ENCODE data around the gene STOML1. TPM values are rescaled to one million over a fixed set of nuclear protein-coding genes. Genes with fewer than 3 reads are reported as not detected.

The STOML1 gene
- total RNA-seq, 2 experiments from 2014 or later = 12.0 to 12.8 TPM

GRCh38 chr15:73936588-73937290 lies 55.4 kb downstream of the STOML1 start:
- H3K27me3 Mint-ChIP-seq = no peaks in the 10 kb centered on the region
- H3K27ac Mint-ChIP-seq = no peak overlapping the region
- H3K36me3 Mint-ChIP-seq (ENCODE audit: low read depth) = no peaks in the 10 kb centered on the region
- no peaks in the 10 kb centered on the region for H3K9me3 Mint-ChIP-seq
- POLR2A ChIA-PET = no interaction called here
- CTCF ChIA-PET = interaction anchor here (0.9 to 2.4 kb wide), 4 partner anchors 9 to 15 kb away, joined by 3 to 8 read pairs (median 6); no protein-coding TSS in a partner anchor
- DNase-seq = no peak
- H3K4me3 Mint-ChIP-seq = no peak overlapping the region
- peaks cover 7% of the 10 kb centered on the region for H3K4me1 Mint-ChIP-seq

DNA sequence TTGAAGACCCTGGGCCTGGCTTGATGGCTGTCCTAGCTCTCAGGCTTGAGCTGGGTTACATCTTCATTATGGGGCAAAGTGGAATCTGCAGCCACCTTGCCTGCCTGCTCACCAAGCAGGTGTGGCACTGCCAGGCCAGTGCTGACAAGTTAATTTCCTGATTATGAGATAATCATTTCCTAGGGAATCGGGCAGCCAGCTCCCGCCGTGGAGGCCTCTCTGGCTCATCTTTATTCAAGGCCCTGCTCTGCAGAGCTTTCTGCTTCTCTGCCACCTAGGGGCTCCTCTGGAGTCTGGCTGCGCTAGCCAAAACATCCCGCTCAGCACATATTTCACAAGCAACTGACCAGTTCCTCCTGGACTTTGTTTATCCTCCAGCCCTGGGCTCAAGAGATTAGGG lies 55.9 kb downstream of the STOML1 start:
- Mint-ChIP-seq H3K4me1 (peaks cover 7% of the 10 kb centered on the region), H3K4me3 (no peak overlapping the region), H3K27me3 (no peaks in the 10 kb centered on the region), H3K27ac (no peak overlapping the region), H3K9me3 (no peaks in the 10 kb centered on the region), H3K36me3 (ENCODE audit: low read depth) (no peaks in the 10 kb centered on the region)
- CTCF ChIA-PET = interaction anchor here (0.7 to 2.4 kb wide), 4 partner anchors 8 to 15 kb away, joined by 3 to 6 read pairs (median 4); no protein-coding TSS in a partner anchor
- POLR2A ChIA-PET = no interaction called here
- DNase-seq = no peak

DNA sequence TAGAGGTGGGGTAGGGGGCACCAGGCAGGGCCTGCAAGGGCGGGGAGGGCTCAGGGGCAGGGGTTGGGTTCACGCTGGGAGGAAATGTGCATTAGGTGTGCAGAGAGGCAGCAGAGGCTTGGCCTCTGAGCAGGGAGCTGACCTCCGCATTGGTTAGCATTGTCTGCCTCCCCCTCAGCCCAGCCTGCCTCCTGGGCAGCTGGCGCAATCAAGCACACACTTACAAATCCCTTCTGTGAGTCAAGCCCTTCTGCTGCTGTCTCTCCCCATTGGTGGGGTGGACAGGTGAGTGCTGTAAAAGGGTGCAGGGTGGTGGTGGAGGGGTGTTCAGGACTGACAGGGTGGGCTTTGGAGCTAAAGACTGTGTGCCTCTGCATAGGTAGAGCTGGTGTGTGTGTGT lies 56.5 kb downstream of the STOML1 start:
- Mint-ChIP-seq H3K9me3 (no peaks in the 10 kb centered on the region), H3K4me1 (peaks cover 11% of the 10 kb centered on the region), H3K36me3 (ENCODE audit: low read depth) (no peaks in the 10 kb centered on the region), H3K4me3 (no peak overlapping the region), H3K27me3 (no peaks in the 10 kb centered on the region), H3K27ac (no peak overlapping the region)
- ChIA-PET POLR2A (no interaction called here), CTCF (interaction anchor here (0.6 to 2.4 kb wide), 5 partner anchors 8 to 200 kb away, joined by 3 to 6 read pairs (median 6); no protein-coding TSS in a partner anchor)
- no peak for DNase-seq

GRCh38 chr15:73934281-73934680 lies 57.8 kb downstream of the STOML1 start:
- Mint-ChIP-seq H3K27me3 (no peaks in the 10 kb centered on the region), H3K9me3 (no peaks in the 10 kb centered on the region), H3K27ac (no peak overlapping the region), H3K36me3 (ENCODE audit: low read depth) (no peaks in the 10 kb centered on the region), H3K4me3 (no peak overlapping the region), H3K4me1 (peaks cover 17% of the 10 kb centered on the region)
- ChIA-PET POLR2A (no interaction called here), CTCF (interaction anchor here (0.7 to 1.3 kb wide), 2 partner anchors 17 to 22 kb away, joined by 4 to 6 read pairs; no protein-coding TSS in a partner anchor)
- DNase-seq = no peak

DNA sequence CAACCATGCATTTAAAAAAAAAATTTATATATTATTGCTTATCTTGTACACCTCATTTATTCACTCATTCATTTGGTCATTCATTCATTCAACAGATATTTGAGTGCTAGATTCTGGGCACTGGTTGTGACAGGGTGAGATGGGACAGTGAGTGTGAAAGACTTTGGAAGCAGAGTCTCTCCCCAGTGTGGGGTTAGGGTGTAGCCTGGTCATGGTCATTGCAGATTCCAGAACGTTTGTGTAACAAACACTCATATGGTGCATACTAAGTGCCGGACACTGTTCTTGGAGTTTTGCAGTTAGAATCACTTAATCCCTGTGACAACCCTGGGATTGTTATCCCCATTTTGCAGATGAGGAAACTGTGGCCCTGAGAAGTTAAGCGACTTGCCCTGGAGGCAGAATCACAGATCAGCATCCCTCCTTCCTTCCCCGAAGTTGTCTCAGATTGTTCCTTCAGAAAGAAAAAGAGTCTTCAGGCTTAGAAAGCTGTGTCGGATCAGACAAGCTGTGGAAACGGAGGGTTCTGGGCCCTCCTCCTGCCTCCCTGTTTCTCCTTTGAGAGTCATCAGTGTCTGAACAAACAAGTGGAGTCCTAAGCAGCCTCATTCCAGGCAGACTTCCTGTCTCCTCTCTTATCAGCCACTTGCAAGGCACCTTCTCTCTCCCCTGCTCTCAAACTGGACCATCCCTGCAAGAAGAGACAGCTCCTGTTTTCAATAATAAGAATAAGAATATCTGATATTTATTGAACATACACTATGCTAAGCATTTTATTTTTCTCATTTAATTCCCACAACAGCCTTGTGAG lies 59.5 kb downstream of the STOML1 start:
- Mint-ChIP-seq H3K4me3 (no peak overlapping the region), H3K36me3 (ENCODE audit: low read depth) (no peaks in the 10 kb centered on the region), H3K9me3 (no peaks in the 10 kb centered on the region), H3K27ac (no peak overlapping the region), H3K4me1 (peaks cover 30% of the 10 kb centered on the region), H3K27me3 (no peaks in the 10 kb centered on the region)
- no peak for DNase-seq
- ChIA-PET POLR2A (interaction anchor here (0.8 kb wide), 1 partner anchor 9 kb away, joined by 3 read pairs; no protein-coding TSS in a partner anchor), CTCF (interaction anchor here (1.4 to 2.8 kb wide), 3 partner anchors 19 to 40 kb away, joined by 3 to 9 read pairs (median 4); no protein-coding TSS in a partner anchor)

GRCh38 chr15:73931441-73931840 lies 60.7 kb downstream of the STOML1 start:
- POLR2A ChIA-PET = no interaction called here
- CTCF ChIA-PET = interaction anchor here (0.8 to 2.8 kb wide), 6 partner anchors 9 to 58 kb away, joined by 3 to 9 read pairs (median 3); no protein-coding TSS in a partner anchor
- DNase-seq = no peak
- H3K9me3 Mint-ChIP-seq = no peaks in the 10 kb centered on the region
- peaks cover 30% of the 10 kb centered on the region for H3K4me1 Mint-ChIP-seq
- H3K27me3 Mint-ChIP-seq = no peaks in the 10 kb centered on the region
- no peak overlapping the region for H3K27ac Mint-ChIP-seq
- H3K36me3 Mint-ChIP-seq (ENCODE audit: low read depth) = no peaks in the 10 kb centered on the region
- H3K4me3 Mint-ChIP-seq = no peak overlapping the region

DNA sequence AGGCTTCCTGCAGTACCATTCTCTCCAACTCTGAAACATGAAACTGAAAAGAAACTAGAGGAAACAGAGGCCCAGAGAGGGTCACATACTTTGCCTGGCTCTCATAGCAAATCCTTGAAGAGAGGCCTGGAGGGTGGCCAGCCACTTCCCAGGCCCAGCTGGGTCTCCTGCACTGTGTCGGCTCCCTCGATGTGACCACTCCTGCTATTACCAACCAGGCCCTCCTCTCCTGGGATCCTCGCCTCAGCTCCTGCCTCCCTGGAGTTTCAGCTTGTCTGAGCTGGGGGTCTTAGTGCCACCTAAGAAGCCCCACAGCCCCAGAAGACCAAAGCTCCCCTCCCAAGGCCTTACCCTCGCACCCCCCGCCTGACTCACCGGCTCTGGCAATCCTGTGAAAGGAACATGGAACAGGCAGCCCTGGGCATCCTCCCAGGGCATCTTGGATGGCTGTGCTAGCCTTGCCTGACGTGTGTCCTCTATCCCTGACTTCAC lies 61.3 kb downstream of the STOML1 start:
- ChIA-PET CTCF (interaction anchor here (0.8 to 2.8 kb wide), 5 partner anchors 9 to 57 kb away, joined by 3 to 9 read pairs (median 3); no protein-coding TSS in a partner anchor), POLR2A (no interaction called here)
- Mint-ChIP-seq H3K4me1 (peaks cover 31% of the 10 kb centered on the region), H3K36me3 (ENCODE audit: low read depth) (peaks cover under 1% of the 10 kb centered on the region), H3K9me3 (no peaks in the 10 kb centered on the region), H3K27me3 (peaks cover 1% of the 10 kb centered on the region), H3K27ac (no peak overlapping the region), H3K4me3 (no peak overlapping the region)
- DNase-seq = no peak

DNA sequence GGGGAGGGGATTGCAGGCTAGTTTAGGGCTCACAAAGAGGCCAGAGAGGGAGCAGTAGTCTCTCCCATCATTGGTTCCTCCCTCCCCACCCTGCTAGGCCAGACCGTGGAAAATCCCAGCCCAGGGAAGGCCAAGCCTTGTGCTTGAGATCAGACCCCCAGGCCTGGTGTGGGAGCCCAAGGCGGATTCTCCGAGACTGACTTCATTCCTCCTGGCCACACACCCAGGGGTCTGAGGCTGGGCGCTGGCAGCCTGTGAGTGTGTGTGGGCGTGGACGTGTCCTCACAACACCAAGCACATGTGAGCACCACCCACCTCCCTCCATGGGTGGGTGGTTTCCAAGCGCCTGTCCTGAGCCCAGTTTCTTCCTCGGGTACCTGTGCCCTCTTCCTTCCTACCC lies 61.7 kb downstream of the STOML1 start:
- Mint-ChIP-seq H3K9me3 (no peaks in the 10 kb centered on the region), H3K4me1 (peaks cover 36% of the 10 kb centered on the region), H3K27ac (no peak overlapping the region), H3K27me3 (peaks cover 3% of the 10 kb centered on the region), H3K36me3 (ENCODE audit: low read depth) (peaks cover 2% of the 10 kb centered on the region), H3K4me3 (no peak overlapping the region)
- CTCF ChIA-PET = interaction anchor here (1.2 kb wide), 2 partner anchors 12 to 56 kb away, joined by 3 read pairs; no protein-coding TSS in a partner anchor
- POLR2A ChIA-PET = no interaction called here
- no peak for DNase-seq

GRCh38 chr15:73928971-73929627 lies 63.0 kb downstream of the STOML1 start:
- H3K4me1 Mint-ChIP-seq = peaks cover 47% of the 10 kb centered on the region
- H3K4me3 Mint-ChIP-seq = peak overlapping the region; percentile 25

More at GRCh38 chr15:73928971-73929627, 63.0 kb downstream of the STOML1 start:
- Mint-ChIP-seq H3K27ac (peak overlapping the region; percentile 57), H3K27me3 (peaks cover 3% of the 10 kb centered on the region), H3K36me3 (ENCODE audit: low read depth) (peaks cover 2% of the 10 kb centered on the region), H3K9me3 (no peaks in the 10 kb centered on the region)
- ChIA-PET POLR2A (no interaction called here), CTCF (interaction anchor here (1.2 to 2.0 kb wide), 2 partner anchors 24 to 32 kb away, joined by 4 to 7 read pairs; no protein-coding TSS in a partner anchor)
- DNase-seq = no peak

Other genes starting within 250 kb of the STOML1 start
- not detected for gene INSYN1, start 238.9 kb downstream of the STOML1 start, total RNA-seq
- gene TBC1D21, start 118.7 kb downstream of the STOML1 start, total RNA-seq = not detected
- gene LOXL1, start 65.8 kb downstream of the STOML1 start, total RNA-seq = 1 to 10 TPM; 3.4 to 3.5 TPM
- 100 to 1,000 TPM; 118 to 122 TPM for gene PML, start 2.4 kb upstream of the STOML1 start, total RNA-seq
- gene GOLGA6A, start 90.3 kb upstream of the STOML1 start, total RNA-seq = not detected
- not detected for gene ISLR2, start 138.3 kb upstream of the STOML1 start, total RNA-seq
- not detected for gene ISLR, start 181.4 kb upstream of the STOML1 start, total RNA-seq
- not detected for gene STRA6, start 210.5 kb upstream of the STOML1 start, total RNA-seq
- not detected for gene CCDC33, start 244.0 kb upstream of the STOML1 start, total RNA-seq